Osteocyte (in vitro differentiated cells): ENCODE results near the gene NTPCR. TPM values are rescaled to one million over a fixed set of nuclear protein-coding genes. Genes with fewer than 3 reads are reported as not detected.

ENCODE experiments used
- DNase-seq: peaks from one replicate; pipeline ENCODE4 v3.0.0; 2021; ENCODE audit warnings: mixed read lengths; ENCODE audit not compliant: unreplicated experiment; ENCODE audit errors: extremely low spot score
- H3K27ac Mint-ChIP-seq: one replicate; pipeline ENCODE4 v1.8.0; 2021; ENCODE audit warnings: mild to moderate bottlenecking, mixed read lengths; ENCODE audit not compliant: unreplicated experiment
- H3K27me3 Mint-ChIP-seq: one replicate; pipeline ENCODE4 v1.8.0; 2021; ENCODE audit warnings: mixed read lengths; ENCODE audit not compliant: unreplicated experiment
- H3K36me3 Mint-ChIP-seq: one replicate; pipeline ENCODE4 v1.8.0; 2021; ENCODE audit warnings: mixed read lengths; ENCODE audit not compliant: unreplicated experiment
- H3K4me1 Mint-ChIP-seq: one replicate; pipeline ENCODE4 v1.8.0; 2021; ENCODE audit warnings: mixed read lengths; ENCODE audit not compliant: unreplicated experiment
- H3K4me3 Mint-ChIP-seq: one replicate; pipeline ENCODE4 v1.8.0; 2021; ENCODE audit warnings: mild to moderate bottlenecking, moderate library complexity, mixed read lengths; ENCODE audit not compliant: unreplicated experiment
- H3K9me3 Mint-ChIP-seq: one replicate; pipeline ENCODE4 v1.8.0; 2021; ENCODE audit warnings: mixed read lengths; ENCODE audit not compliant: unreplicated experiment
- total RNA-seq: library from RNA; stranded (reverse); gene quantifications from 2 replicates; pipeline ENCODE4 v1.2.1, GENCODE V29; 2021
- TF ChIP-seq, protein P1 (sequence below): fragments of 200-600 bp; sonication (generic); IDR thresholded peaks from 2 replicates; pipeline ENCODE4 v1.5.0; 2021; ENCODE audit warnings: antibody characterized with exemption, mild to moderate bottlenecking, moderate library complexity

NTPCR gene
- total RNA-seq, 1 donor from 2014 or later: 29.6 TPM

DNA sequence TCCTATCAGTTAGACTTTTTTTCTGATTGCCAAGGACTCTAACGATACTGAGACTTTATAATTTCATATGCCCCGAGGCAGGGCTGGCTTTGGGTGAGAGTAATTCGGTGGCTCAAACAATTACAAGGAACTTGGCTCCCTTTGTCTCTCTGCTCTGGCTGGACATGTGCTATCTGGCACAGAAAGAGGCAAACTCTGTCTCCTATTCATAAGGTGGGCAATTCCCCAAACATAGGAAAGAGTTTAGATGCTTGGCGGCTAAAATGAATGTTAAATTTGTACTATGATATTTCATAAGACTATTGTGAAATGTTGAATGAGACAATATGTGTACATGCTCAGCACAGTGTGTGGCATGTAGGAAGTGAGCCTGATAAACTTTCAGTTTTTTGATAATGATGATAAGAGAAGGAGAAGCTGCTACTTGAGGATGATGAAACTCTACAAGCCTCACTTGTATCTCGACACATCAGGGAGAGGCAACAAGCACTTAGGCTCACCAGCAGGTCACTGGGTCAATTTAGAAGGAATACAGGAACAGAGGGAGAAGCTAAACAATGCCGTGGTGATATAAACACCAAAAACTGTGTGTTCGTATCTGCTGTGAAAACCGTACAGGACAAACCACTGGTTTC lies 12.6 kb upstream of the NTPCR start:
- H3K4me1 Mint-ChIP-seq: peaks cover 7% of the 10 kb centered on the region
- DNase-seq: no peak
- peaks cover 7% of the 10 kb centered on the region for H3K27me3 Mint-ChIP-seq
- H3K4me3 Mint-ChIP-seq: no peak overlapping the region
- TF ChIP-seq, protein P1, sequence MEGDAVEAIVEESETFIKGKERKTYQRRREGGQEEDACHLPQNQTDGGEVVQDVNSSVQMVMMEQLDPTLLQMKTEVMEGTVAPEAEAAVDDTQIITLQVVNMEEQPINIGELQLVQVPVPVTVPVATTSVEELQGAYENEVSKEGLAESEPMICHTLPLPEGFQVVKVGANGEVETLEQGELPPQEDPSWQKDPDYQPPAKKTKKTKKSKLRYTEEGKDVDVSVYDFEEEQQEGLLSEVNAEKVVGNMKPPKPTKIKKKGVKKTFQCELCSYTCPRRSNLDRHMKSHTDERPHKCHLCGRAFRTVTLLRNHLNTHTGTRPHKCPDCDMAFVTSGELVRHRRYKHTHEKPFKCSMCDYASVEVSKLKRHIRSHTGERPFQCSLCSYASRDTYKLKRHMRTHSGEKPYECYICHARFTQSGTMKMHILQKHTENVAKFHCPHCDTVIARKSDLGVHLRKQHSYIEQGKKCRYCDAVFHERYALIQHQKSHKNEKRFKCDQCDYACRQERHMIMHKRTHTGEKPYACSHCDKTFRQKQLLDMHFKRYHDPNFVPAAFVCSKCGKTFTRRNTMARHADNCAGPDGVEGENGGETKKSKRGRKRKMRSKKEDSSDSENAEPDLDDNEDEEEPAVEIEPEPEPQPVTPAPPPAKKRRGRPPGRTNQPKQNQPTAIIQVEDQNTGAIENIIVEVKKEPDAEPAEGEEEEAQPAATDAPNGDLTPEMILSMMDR: no peak
- H3K9me3 Mint-ChIP-seq: no peaks in the 10 kb centered on the region
- no peak overlapping the region for H3K27ac Mint-ChIP-seq
- H3K36me3 Mint-ChIP-seq: no peaks in the 10 kb centered on the region

DNA sequence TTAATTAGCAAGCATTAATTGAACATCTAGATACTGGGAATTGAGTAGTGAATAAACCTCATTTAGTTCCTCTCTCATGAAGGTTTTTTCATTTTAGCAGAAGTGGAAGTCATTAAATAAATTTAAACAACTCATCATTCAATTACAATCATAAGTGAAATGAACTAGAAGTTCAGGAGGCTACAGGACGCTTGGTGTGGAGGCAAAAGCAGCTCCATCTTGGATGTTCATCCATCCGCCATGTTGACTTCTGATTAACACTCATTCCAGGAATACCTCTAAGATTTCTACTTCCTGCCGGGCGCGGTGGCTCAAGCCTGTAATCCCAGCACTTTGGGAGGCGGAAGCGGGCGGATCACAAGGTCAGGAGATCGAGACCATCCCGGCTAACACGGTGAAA lies 11.5 kb upstream of the NTPCR start:
- H3K36me3 Mint-ChIP-seq: no peaks in the 10 kb centered on the region
- no peak for DNase-seq
- H3K4me3 Mint-ChIP-seq: no peak overlapping the region
- H3K9me3 Mint-ChIP-seq: no peaks in the 10 kb centered on the region
- no peak overlapping the region for H3K27ac Mint-ChIP-seq
- TF ChIP-seq, protein P1: no peak
- H3K4me1 Mint-ChIP-seq: peaks cover 2% of the 10 kb centered on the region
- peaks cover 7% of the 10 kb centered on the region for H3K27me3 Mint-ChIP-seq

DNA sequence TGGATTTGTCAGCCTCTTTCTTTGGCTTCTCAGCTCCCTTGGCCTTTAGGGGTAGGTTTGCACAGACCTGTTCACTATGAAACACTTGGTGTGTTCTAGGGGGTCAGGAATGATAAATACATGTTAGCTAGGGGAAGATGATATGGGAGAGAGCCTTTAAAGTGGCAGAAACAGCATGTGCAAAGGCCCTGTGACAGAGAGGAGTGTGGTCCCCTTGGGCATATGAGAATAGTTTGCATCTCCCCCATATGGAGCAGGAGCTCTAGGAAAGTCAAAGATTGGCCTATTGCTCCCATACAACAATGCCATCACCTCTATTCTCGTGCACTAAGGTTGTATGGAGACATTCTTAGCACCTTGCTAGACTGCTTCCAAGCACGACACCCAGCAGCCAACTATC lies 10.7 kb upstream of the NTPCR start:
- Mint-ChIP-seq H3K4me3 (no peak overlapping the region), H3K27me3 (peaks cover 7% of the 10 kb centered on the region), H3K4me1 (no peaks in the 10 kb centered on the region), H3K27ac (no peak overlapping the region), H3K36me3 (no peaks in the 10 kb centered on the region), H3K9me3 (peaks cover 3% of the 10 kb centered on the region)
- TF ChIP-seq, protein P1: no peak
- no peak for DNase-seq

DNA sequence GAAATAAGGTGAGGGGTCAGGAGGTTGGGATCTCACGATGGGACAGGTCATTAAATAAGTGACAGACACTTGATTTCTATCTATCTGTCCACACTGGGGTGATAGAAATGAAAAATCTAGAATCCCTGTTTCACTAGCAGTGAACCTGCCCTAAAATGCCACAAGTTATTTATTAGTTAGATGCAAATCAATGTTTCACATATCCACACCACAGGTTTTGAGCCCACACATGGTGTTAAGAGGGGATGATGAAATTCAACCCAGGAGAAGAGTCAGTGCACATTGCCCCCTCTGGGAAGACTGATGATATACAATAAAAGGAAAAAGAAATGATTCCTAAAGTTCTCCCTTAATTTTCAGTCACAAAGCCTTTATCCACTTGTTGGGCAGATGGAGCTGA lies 10.1 kb upstream of the NTPCR start:
- H3K27ac Mint-ChIP-seq: no peak overlapping the region
- TF ChIP-seq, protein P1: no peak
- no peaks in the 10 kb centered on the region for H3K36me3 Mint-ChIP-seq
- peaks cover 7% of the 10 kb centered on the region for H3K27me3 Mint-ChIP-seq
- H3K9me3 Mint-ChIP-seq: peaks cover 3% of the 10 kb centered on the region
- H3K4me3 Mint-ChIP-seq: no peak overlapping the region
- no peak for DNase-seq
- H3K4me1 Mint-ChIP-seq: no peaks in the 10 kb centered on the region

DNA sequence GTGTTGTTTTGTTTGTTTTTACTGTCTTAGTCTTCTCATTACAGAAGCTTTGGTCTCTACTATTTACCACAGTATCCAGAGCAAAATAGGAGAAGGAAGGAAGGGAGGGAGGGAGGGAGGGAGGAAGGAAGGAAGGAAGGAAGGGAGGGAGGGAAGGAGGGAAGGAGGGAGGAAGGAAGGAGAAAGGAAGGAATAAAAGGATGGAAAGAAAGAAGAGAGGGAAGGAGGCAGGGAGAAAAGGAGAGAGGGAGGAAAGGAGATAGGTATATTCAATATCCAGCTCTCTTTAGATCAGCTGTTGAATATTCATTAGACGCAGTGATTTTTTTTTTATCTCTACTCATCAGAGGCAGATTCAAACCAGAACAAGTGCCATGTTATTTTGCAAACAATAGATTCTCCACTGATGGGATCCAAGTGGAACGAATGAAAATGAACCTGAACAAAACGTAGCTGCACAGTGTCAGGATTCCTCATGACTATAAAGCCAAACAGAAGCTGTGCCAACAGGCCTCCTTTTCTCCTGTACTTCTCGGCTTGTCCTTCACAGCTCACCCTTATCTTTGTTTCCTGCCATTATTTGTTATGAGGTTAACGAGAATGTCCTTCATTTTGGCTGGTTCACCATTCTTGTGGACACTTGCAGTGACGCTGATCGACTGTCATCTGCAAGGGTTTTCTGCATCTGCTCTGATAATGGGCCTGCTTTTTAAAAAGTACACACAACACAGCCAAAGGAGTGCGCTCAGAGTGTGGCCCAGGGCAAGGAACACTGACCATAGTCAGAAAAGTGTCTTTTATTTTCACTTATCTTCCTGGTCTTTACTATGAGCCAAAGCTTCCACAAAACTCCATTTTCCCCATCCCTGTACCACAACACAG lies 7.8 kb upstream of the NTPCR start:
- H3K27ac Mint-ChIP-seq: no peak overlapping the region
- TF ChIP-seq, protein P1: no peak
- H3K4me3 Mint-ChIP-seq: no peak overlapping the region
- peaks cover 3% of the 10 kb centered on the region for H3K9me3 Mint-ChIP-seq
- no peak for DNase-seq
- no peaks in the 10 kb centered on the region for H3K4me1 Mint-ChIP-seq
- peaks cover 7% of the 10 kb centered on the region for H3K27me3 Mint-ChIP-seq
- H3K36me3 Mint-ChIP-seq: no peaks in the 10 kb centered on the region
